HepG2 (cell line): ENCODE measurements around the gene TMEM253. TPM values are rescaled to one million over a fixed set of nuclear protein-coding genes. Genes with fewer than 3 reads are reported as not detected.

Source experiments
- ATAC-seq: fragments of 200-7000 bp; cut with Tn5 transposase; 3 replicates; pipeline ENCODE4 v1.9.1; 2020; ENCODE audit warnings: mild to moderate bottlenecking, moderate library complexity
- BruUV-seq: library from RNA; stranded (reverse); fragments of 400-500 nt; replicated peaks from 2 replicates; lab custom pipeline; 2021; lab: Mats Ljungman, UMichigan
- CTCF ChIA-PET: fragments of 300-600 bp; formaldehyde crosslinking; extraction: SDS; loops from one replicate; lab custom pipeline; 2021; ENCODE audit warnings: low total read pairs, inconsistent platforms, low intra/inter-chr PET ratio; lab: Yijun Ruan, JAX
- POLR2A ChIA-PET: fragments of 350-600 bp; sonication (Branson Sonifier 250); formaldehyde crosslinking; loops from one replicate; lab custom pipeline; 2020; ENCODE audit warnings: antibody characterized with exemption, inconsistent platforms; lab: Yijun Ruan, JAX
- DNase-seq: peaks from one replicate; pipeline ENCODE4 v3.0.0-alpha.2; 2015; ENCODE audit warnings: low spot score
- FAIRE-seq: peaks from 3 replicates; lab custom pipeline; 2011; peaks lifted over from hg19 to GRCh38; lab: Jason Lieb, UNC
- H2AFZ ChIP-seq: one replicate; pipeline ENCODE4 v1.6.1; 2011; ENCODE audit warnings: low read length, inconsistent platforms
- H3K27ac ChIP-seq: fragments of 300-600 bp; 3 replicates; pipeline ENCODE4 v1.8.0; 2011; ENCODE audit warnings: mixed run types, mild to moderate bottlenecking, mixed read lengths, low read length, inconsistent platforms; ENCODE audit not compliant: insufficient read depth; ENCODE audit errors: extremely low read length
- H3K27me3 ChIP-seq, 2 experiments: fragments of 200-600 bp in 1 of 2; 2 replicates in 1 of 2; 3 replicates in 1 of 2; pipeline versions ENCODE4 v1.6.0 to v1.8.0; 2011; ENCODE audit warnings: low read length in 2 of 2, mild to moderate bottlenecking in 2 of 2, moderate library complexity in 2 of 2, inconsistent platforms in 1 of 2; ENCODE audit not compliant: insufficient read depth in 2 of 2, control insufficient read depth in 1 of 2
- H3K36me3 ChIP-seq, 2 experiments: fragments of 200-600 bp in 1 of 2; replicated peaks in 1 of 2; 2 replicates in 1 of 2; 3 replicates in 1 of 2; pipeline versions ENCODE4 v1.5.1 to v1.8.0; 2011; ENCODE audit warnings: low read length in 2 of 2, inconsistent platforms in 1 of 2; ENCODE audit not compliant: insufficient read depth in 2 of 2, control insufficient read depth in 1 of 2
- H3K4me1 ChIP-seq: 2 replicates; pipeline ENCODE4 v1.5.1; 2012; ENCODE audit warnings: low read length, inconsistent platforms; ENCODE audit not compliant: insufficient read depth
- H3K4me2 ChIP-seq: 2 replicates; pipeline ENCODE4 v1.6.0; 2011; ENCODE audit warnings: low read depth, low read length, inconsistent platforms
- H3K4me3 ChIP-seq, 3 experiments: fragments of 200-600 bp in 1 of 3; sonication (generic), shearing (Covaris generic) in 1 of 3; replicated peaks in 1 of 3; 2 replicates each; pipeline ENCODE4 v1.5.1; 2011 to 2016; ENCODE audit warnings: low read length in 3 of 3, inconsistent platforms in 2 of 3, low read depth in 2 of 3, mild to moderate bottlenecking in 2 of 3, control low read depth in 1 of 3, mixed read lengths in 1 of 3; ENCODE audit not compliant: insufficient read depth in 1 of 3
- H3K79me2 ChIP-seq: one replicate; pipeline ENCODE4 v1.6.1; 2011; ENCODE audit warnings: low read length, inconsistent platforms; ENCODE audit not compliant: insufficient read depth
- H3K9ac ChIP-seq: 2 replicates; pipeline ENCODE4 v1.6.0; 2011; ENCODE audit warnings: mild to moderate bottlenecking, low read depth, low read length, inconsistent platforms; ENCODE audit not compliant: insufficient read depth
- H3K9me3 ChIP-seq: 2 replicates; pipeline ENCODE4 v1.5.1; 2012; ENCODE audit warnings: mild to moderate bottlenecking, low read length
- H4K20me1 ChIP-seq: 2 replicates; pipeline ENCODE4 v1.6.0; 2011; ENCODE audit warnings: inconsistent platforms, mild to moderate bottlenecking, low read length, moderate library complexity; ENCODE audit not compliant: insufficient read depth
- ATF5 ChIP-seq: sonication (generic); formaldehyde crosslinking; IDR thresholded peaks from 2 replicates; pipeline ENCODE4 v1.4.0; 2020; ENCODE audit warnings: mild to moderate bottlenecking, low read depth, missing genetic modification reagents
- ESRRA ChIP-seq: sonication (generic); formaldehyde crosslinking; IDR thresholded peaks from 2 replicates; pipeline ENCODE4 v1.5.1; 2020; ENCODE audit warnings: mild to moderate bottlenecking, low read depth, missing genetic modification reagents
- FUBP1 ChIP-seq: sonication (generic); formaldehyde crosslinking; IDR thresholded peaks from 2 replicates; pipeline ENCODE4 v1.5.1; 2020; ENCODE audit warnings: missing genetic modification reagents, mild to moderate bottlenecking, borderline replicate concordance
- MXD4 ChIP-seq: IDR thresholded peaks from 2 replicates; pipeline ENCODE4 v1.6.1; 2016; ENCODE audit warnings: mild to moderate bottlenecking, missing biosample characterization, missing genetic modification reagents
- NFIC ChIP-seq: IDR thresholded peaks from 2 replicates; pipeline ENCODE4 v1.6.1; 2012; ENCODE audit warnings: mild to moderate bottlenecking, low read length, inconsistent platforms
- REPIN1 ChIP-seq: sonication (generic); formaldehyde crosslinking; IDR thresholded peaks from 2 replicates; pipeline ENCODE4 v1.8.0; 2022; ENCODE audit warnings: missing genetic modification reagents, low read depth, mild to moderate bottlenecking, borderline replicate concordance
- TEAD2 ChIP-seq: sonication (generic); formaldehyde crosslinking; IDR thresholded peaks from 2 replicates; pipeline ENCODE4 v1.9.0; 2021; ENCODE audit warnings: missing genetic modification reagents
- TFE3 ChIP-seq: IDR thresholded peaks from 2 replicates; pipeline ENCODE4 v1.6.1; 2016
- TP53 ChIP-seq: sonication (generic); formaldehyde crosslinking; conservative IDR thresholded peaks from 2 replicates; pipeline ENCODE4 v1.4.0; 2020; ENCODE audit warnings: missing genetic modification reagents
- ZBTB20 ChIP-seq: sonication (generic); formaldehyde crosslinking; IDR thresholded peaks from 2 replicates; pipeline ENCODE4 v1.8.1; 2023; ENCODE audit warnings: missing genetic modification reagents, low read depth, mild to moderate bottlenecking, borderline replicate concordance
- ZFP36L2 ChIP-seq: sonication (generic); formaldehyde crosslinking; IDR thresholded peaks from 2 replicates; pipeline ENCODE4 v1.4.0; 2020; ENCODE audit warnings: missing genetic modification reagents
- ZNF292 ChIP-seq: sonication (generic); formaldehyde crosslinking; IDR thresholded peaks from 2 replicates; pipeline ENCODE4 v1.8.1; 2022; ENCODE audit warnings: mild to moderate bottlenecking, low read depth, missing genetic modification reagents, borderline replicate concordance
- ZNF333 ChIP-seq: sonication (generic); formaldehyde crosslinking; IDR thresholded peaks from 2 replicates; pipeline ENCODE4 v1.4.0; 2020; ENCODE audit warnings: mild to moderate bottlenecking, missing genetic modification reagents, borderline replicate concordance
- ZNF350 ChIP-seq: sonication (generic); formaldehyde crosslinking; IDR thresholded peaks from 2 replicates; pipeline ENCODE4 v1.4.0; 2020; ENCODE audit warnings: mild to moderate bottlenecking, low read depth, missing genetic modification reagents, borderline replicate concordance
- ZNF749 ChIP-seq: sonication (generic); formaldehyde crosslinking; IDR thresholded peaks from 2 replicates; pipeline ENCODE4 v1.8.0; 2022; ENCODE audit warnings: mild to moderate bottlenecking, missing genetic modification reagents, moderate library complexity, borderline replicate concordance
- WGBS: methylation state at CpG from one replicate; pipeline ENCODE4 v1.1.6; 2017; ENCODE audit warnings: low lambda C conversion rate; 5-methylcytosine and 5-hydroxymethylcytosine counted together
- in situ Hi-C: cut with HindIII; loops from 2 replicates; pipeline ENCODE4 v1.10.0; 2017; ENCODE audit warnings: low pct_unique_long_range_greater_than_20kb; ENCODE audit not compliant: extremely low pct_ligation_motif_present
- intact Hi-C: fragments of 100-400 bp; cut with micrococcal nuclease; formaldehyde crosslinking; loops from one replicate; pipeline ENCODE4 v1.10.0; 2022; ENCODE audit not compliant: unreplicated experiment
- polyA plus RNA-seq, 8 experiments: library from polyadenylated mRNA; depleted of rRNA in 3 of 8; stranded (reverse) in 7 of 8; unstranded in 1 of 8; fragments of >200 nt; fragmentation: Illumina TruSeq in 4 of 8; extraction: Trizol in 4 of 8; gene quantifications; 2 replicates each; pipeline versions ENCODE4 v1.2.1 to v1.2.3, GENCODE V29; 2011 to 2016; ENCODE audit warnings: low read depth in 4 of 8, missing spikeins in 1 of 8, mixed read lengths in 1 of 8; ENCODE audit not compliant: insufficient read depth in 1 of 8
- total RNA-seq, 5 experiments: library from RNA; depleted of rRNA; stranded (reverse); fragments of >200 nt; fragmentation: Illumina TruSeq; extraction: Trizol; gene quantifications; 2 replicates each; pipeline ENCODE4 v1.2.3, GENCODE V29; 2016; ENCODE audit warnings: low read depth in 1 of 5

Gene TMEM253
- total and polyA plus RNA-seq, 2 of the 13 experiments (the other 11 are each of a cell fraction or from before 2014, with no cell fraction given) = 0.29 to 0.45 TPM

- no peak overlapping the region for H2AFZ ChIP-seq
- WGBS = 67% methylated on average over 2 of the region's 2 CpGs
- ATAC-seq = no peak
- ChIA-PET CTCF (no interaction called here), POLR2A (interaction anchor here (0.6 to 1.6 kb wide), 3 partner anchors 9 to 17 kb away, joined by 3 to 4 read pairs (median 3); no protein-coding TSS in a partner anchor)
- no peak overlapping the region for H3K4me3 ChIP-seq
- TF ChIP-seq NFIC (no peak), ESRRA (CRISPR knock-in tag) (no peak), ZNF292 (CRISPR knock-in tag) (no peak), ZNF749 (CRISPR knock-in tag) (no peak), ZBTB20 (CRISPR knock-in tag) (no peak), TEAD2 (CRISPR knock-in tag) (no peak), ZNF333 (CRISPR knock-in tag) (no peak), ZFP36L2 (CRISPR knock-in tag) (no peak)
- no peak overlapping the region for H3K4me2 ChIP-seq
- no TSS peak for BruUV-seq
- no peak for DNase-seq
- H4K20me1 ChIP-seq = no peaks in the 10 kb centered on the region
- H3K27ac ChIP-seq = no peak overlapping the region
- H3K79me2 ChIP-seq = no peaks in the 10 kb centered on the region
- H3K9me3 ChIP-seq = no peaks in the 10 kb centered on the region
- in situ Hi-C loops = no loop called here
- H3K27me3 ChIP-seq = no peaks in the 10 kb centered on the region
- H3K36me3 ChIP-seq = peaks cover 48 to 75% of the 10 kb centered on the region in 2 experiments
- intact Hi-C loops = no loop called here
- H3K4me1 ChIP-seq = peaks cover 7% of the 10 kb centered on the region; the same call in 1 of the 2 replicates
- FAIRE-seq = no peak
- H3K9ac ChIP-seq = no peak overlapping the region
Observed at GRCh38 chr14:21077672-21078071, 23.2 kb upstream of the TMEM253 start.

- 91% methylated on average over 5 of the region's 5 CpGs for WGBS
- TF ChIP-seq ATF5 (CRISPR knock-in tag) (no peak), ZNF350 (CRISPR knock-in tag) (no peak), MXD4 (CRISPR knock-in tag) (no peak), FUBP1 (CRISPR knock-in tag) (no peak), TFE3 (CRISPR knock-in tag) (no peak), REPIN1 (CRISPR knock-in tag) (no peak), TP53 (CRISPR knock-in tag) (no peak)
Observed at GRCh38 chr14:21078287-21078686, 22.6 kb upstream of the TMEM253 start.

More at GRCh38 chr14:21078287-21078686, 22.6 kb upstream of the TMEM253 start:
- Histone ChIP-seq H3K36me3 (peaks cover 47 to 72% of the 10 kb centered on the region in 2 experiments), H3K79me2 (no peaks in the 10 kb centered on the region), H3K9ac (no peak overlapping the region), H3K4me2 (no peak overlapping the region), H3K4me3 (no peak overlapping the region), H3K4me1 (peaks cover 7% of the 10 kb centered on the region; the same call in 1 of the 2 replicates), H2AFZ (no peak overlapping the region), H3K9me3 (no peaks in the 10 kb centered on the region), H3K27ac (no peak overlapping the region), H4K20me1 (no peaks in the 10 kb centered on the region), H3K27me3 (no peaks in the 10 kb centered on the region)
- ChIA-PET CTCF (no interaction called here), POLR2A (interaction anchor here (0.6 to 1.6 kb wide), 3 partner anchors 9 to 16 kb away, joined by 3 to 4 read pairs (median 3); no protein-coding TSS in a partner anchor)
- intact Hi-C loops (no loop called here), in situ Hi-C loops (no loop called here)
- no peak for DNase-seq
- ATAC-seq = no peak
- no TSS peak for BruUV-seq
- FAIRE-seq = no peak
